ENCODE results near the gene GTF2F2.

GTF2F2 gene

DNA sequence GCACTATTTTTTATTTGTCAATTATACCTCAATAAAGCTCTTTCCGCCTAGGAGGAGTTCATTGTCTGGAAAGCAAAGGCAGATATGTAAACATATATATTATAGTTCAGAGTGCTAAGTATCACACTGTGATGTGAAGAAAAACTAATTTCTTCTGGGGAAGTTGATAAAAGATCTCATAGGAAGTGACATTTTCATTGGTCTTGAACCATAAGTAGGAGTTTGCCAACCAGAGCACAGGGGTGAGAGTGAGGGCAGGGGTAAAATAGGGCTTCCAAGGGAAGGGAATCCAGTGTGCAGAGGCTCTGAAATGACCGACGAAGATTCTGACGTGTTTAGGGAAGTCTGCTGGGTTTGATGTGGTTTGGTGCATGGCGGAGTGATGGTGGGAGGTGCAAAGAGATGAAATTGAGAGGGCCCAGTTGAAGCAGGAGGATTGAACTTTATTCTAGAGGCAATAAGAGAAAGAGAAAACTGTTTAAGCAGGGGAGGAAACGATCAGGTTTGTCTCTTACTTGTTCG, 780 bp upstream of the GTF2F2 start:
- TF ChIP-seq PAX5 (IDR thresholded peaks at IDR 0.05; ENCODE audit: insufficient read depth, low read length, severe bottlenecking) = no peak
- 0 out of 2 replicates have a peak, but pooled peaks have one; percentile 26 for TF ChIP-seq POLR2A (IDR thresholded peaks at IDR 0.05; ENCODE audit: low read depth, low read length)
- peak; percentile 81 for TF ChIP-seq SPI1 (IDR thresholded peaks at IDR 0.05; ENCODE audit: low read depth, low read length)
- TF ChIP-seq TAF1 (IDR thresholded peaks at IDR 0.05; ENCODE audit: low read depth, low read length) = 0 out of 2 replicates have a peak, but pooled peaks have one; percentile 27
- no peak for TF ChIP-seq POU2F2 (IDR thresholded peaks at IDR 0.05; ENCODE audit: low read depth, low read length)
- TF ChIP-seq POLR2AphosphoS5 (IDR thresholded peaks at IDR 0.05; ENCODE audit: low read depth, low read length) = peak; percentile 39; the same call in 1 of the 2 replicates
- FAIRE-seq (peak; percentile 54), DNase-seq (ENCODE audit: insufficient read length, low spot score) (no peak)

DNA sequence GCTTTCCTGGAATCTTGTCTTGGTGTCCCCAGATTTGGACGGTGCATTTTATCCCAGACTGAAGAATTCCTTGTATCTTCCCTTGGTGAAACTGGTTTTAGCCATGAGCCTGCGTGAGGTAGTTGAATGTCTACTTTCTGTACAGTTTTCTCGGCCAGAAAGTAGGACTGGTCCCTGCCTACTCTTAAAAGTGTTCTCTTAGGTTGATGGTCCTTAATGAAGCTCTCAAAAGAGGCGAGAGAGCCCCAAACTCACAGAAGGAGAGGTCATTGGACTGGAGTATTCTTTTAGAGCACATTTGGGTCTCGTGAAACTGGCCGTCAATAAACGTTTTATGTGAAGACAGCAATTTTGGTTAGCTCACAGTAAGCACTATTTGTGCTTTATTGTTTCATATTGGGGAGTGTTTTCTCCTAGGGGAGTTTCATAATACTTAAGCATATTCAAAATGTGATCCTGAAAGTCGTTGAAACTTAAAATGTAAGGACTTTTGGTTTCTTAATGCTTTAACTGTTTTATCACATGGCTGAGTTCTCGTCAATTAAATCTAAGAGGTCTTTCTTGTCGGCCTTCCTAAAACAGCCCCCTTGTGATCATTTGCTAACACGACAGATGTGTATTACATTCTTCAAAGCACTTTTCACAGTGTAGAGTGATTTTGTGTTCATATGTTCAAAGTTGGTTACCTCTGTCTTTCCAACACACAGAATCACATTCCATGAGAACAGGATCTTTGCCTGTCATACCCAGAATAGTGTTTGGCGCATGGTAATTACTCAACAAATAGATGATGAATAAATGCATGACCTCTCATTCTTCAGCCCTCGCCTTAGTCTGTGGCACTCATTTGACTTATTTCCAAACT, 889 bp downstream of the GTF2F2 start:
- peak; percentile 67 for FAIRE-seq
- TF ChIP-seq PAX5 (IDR thresholded peaks at IDR 0.05; ENCODE audit: insufficient read depth, low read length, severe bottlenecking) (no peak), SPI1 (IDR thresholded peaks at IDR 0.05; ENCODE audit: low read depth, low read length) (no peak), POU2F2 (IDR thresholded peaks at IDR 0.05; ENCODE audit: low read depth, low read length) (no peak), TAF1 (IDR thresholded peaks at IDR 0.05; ENCODE audit: low read depth, low read length) (no peak), POLR2A (IDR thresholded peaks at IDR 0.05; ENCODE audit: low read depth, low read length) (no peak), POLR2AphosphoS5 (IDR thresholded peaks at IDR 0.05; ENCODE audit: low read depth, low read length) (no peak)
- no peak for DNase-seq (ENCODE audit: insufficient read length, low spot score)

DNA sequence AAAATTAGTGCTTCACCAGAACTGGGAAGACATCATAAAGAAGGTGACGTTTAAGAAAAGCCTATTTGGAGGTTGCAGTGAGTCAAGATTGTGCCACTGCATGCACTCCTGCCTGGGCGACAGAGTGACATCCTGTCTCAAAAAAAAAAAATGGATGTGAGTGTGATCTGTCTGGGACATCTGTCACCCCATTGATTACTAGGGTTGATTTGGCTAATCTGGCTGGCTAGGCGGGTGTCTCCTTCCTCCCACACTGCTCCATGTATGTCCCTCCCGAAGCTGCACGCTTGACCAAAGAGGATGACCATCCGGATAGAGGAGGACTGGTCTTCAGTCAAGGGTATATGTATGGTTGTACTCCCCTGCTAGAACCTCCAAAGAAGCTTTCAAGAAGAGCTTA, 2.6 kb downstream of the GTF2F2 start:
- no peak for TF ChIP-seq TAF1 (IDR thresholded peaks at IDR 0.05; ENCODE audit: low read depth, low read length)
- TF ChIP-seq POLR2A (IDR thresholded peaks at IDR 0.05; ENCODE audit: low read depth, low read length) = no peak
- no peak for TF ChIP-seq POU2F2 (IDR thresholded peaks at IDR 0.05; ENCODE audit: low read depth, low read length)
- TF ChIP-seq PAX5 (IDR thresholded peaks at IDR 0.05; ENCODE audit: insufficient read depth, low read length, severe bottlenecking) = no peak
- no peak for TF ChIP-seq POLR2AphosphoS5 (IDR thresholded peaks at IDR 0.05; ENCODE audit: low read depth, low read length)
- no peak for TF ChIP-seq SPI1 (IDR thresholded peaks at IDR 0.05; ENCODE audit: low read depth, low read length)
- DNase-seq (ENCODE audit: insufficient read length, low spot score) (no peak), FAIRE-seq (no peak)

DNA sequence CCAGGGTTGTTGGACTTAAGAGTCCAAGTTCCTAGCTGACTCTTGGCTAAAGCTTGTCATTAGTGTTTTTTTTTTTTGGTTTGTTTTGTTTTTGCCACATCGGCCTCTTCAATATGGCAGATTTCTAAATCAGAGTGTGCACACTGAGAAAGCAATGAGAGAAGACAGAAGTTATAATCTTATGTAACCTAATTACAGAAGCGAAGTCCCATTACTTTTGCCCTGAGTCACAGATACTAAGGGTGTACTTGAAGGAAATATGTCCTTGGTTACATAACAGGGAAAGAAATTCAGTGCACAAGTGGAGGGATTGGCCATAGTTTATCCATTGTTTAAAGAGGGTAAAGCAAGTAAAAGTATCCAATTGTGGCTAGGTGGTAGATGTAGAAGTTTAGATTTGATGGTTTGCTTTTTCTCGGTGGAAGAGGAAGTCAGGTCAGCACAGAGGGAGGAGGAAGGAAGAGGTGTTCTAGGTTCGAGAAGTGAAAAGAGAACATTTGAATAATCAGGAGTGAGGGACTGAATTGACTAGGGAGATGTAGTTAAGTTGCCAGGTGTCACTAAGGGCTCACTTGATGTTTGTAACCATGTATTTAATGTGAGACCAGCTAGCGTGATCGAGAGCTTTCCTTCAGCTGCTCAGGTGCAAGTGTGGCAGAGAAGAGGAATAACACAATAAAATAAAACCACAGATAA, 12.2 kb downstream of the GTF2F2 start:
- TF ChIP-seq POU2F2 (IDR thresholded peaks at IDR 0.05; ENCODE audit: low read depth, low read length) (peak; percentile 17; the same call in 1 of the 2 replicates), TAF1 (IDR thresholded peaks at IDR 0.05; ENCODE audit: low read depth, low read length) (no peak), POLR2A (IDR thresholded peaks at IDR 0.05; ENCODE audit: low read depth, low read length) (no peak), POLR2AphosphoS5 (IDR thresholded peaks at IDR 0.05; ENCODE audit: low read depth, low read length) (no peak), PAX5 (IDR thresholded peaks at IDR 0.05; ENCODE audit: insufficient read depth, low read length, severe bottlenecking) (no peak), SPI1 (IDR thresholded peaks at IDR 0.05; ENCODE audit: low read depth, low read length) (peak; percentile 79)
- no peak for DNase-seq (ENCODE audit: insufficient read length, low spot score)
- FAIRE-seq = peak; percentile 75

DNA sequence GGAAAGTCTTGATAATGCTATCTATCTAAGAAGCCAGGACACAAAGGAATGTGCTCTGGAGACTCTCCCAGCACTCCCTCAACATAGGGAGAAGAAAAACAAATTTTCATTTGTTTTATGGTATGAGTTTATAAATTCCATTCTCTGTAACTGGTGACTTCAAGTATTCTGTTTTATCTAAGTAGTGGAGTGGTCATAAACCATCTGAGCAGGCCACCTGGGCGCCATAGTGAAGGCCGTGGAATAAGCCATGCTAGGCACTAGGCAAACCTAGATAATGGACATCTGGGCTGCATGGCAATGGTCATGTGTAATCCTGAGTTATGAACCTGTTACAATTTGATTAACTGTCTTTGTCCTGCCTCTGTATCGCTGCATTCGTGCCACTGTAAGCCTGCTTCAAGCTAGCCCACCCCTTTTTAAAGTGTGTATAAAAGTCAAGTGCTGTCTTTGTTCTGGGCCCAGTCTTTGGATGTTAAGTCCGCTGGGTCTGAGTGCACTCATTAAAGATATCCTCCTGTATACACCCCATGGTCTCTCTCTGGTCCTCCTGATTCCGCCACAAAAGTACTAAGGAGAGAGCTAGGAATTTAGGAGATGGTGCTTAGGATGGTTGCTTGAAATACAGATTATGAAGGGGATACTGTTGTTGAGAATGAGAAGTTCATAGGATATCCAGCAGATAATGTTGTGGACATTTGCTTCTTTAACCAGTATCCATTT, 13.2 kb downstream of the GTF2F2 start:
- no peak for TF ChIP-seq POLR2AphosphoS5 (IDR thresholded peaks at IDR 0.05; ENCODE audit: low read depth, low read length)
- TF ChIP-seq POU2F2 (IDR thresholded peaks at IDR 0.05; ENCODE audit: low read depth, low read length) = no peak
- no peak for TF ChIP-seq PAX5 (IDR thresholded peaks at IDR 0.05; ENCODE audit: insufficient read depth, low read length, severe bottlenecking)
- no peak for TF ChIP-seq SPI1 (IDR thresholded peaks at IDR 0.05; ENCODE audit: low read depth, low read length)
- TF ChIP-seq POLR2A (IDR thresholded peaks at IDR 0.05; ENCODE audit: low read depth, low read length) = no peak
- TF ChIP-seq TAF1 (IDR thresholded peaks at IDR 0.05; ENCODE audit: low read depth, low read length) = no peak
- no peak for DNase-seq (ENCODE audit: insufficient read length, low spot score)
- FAIRE-seq = peak; percentile 16

DNA sequence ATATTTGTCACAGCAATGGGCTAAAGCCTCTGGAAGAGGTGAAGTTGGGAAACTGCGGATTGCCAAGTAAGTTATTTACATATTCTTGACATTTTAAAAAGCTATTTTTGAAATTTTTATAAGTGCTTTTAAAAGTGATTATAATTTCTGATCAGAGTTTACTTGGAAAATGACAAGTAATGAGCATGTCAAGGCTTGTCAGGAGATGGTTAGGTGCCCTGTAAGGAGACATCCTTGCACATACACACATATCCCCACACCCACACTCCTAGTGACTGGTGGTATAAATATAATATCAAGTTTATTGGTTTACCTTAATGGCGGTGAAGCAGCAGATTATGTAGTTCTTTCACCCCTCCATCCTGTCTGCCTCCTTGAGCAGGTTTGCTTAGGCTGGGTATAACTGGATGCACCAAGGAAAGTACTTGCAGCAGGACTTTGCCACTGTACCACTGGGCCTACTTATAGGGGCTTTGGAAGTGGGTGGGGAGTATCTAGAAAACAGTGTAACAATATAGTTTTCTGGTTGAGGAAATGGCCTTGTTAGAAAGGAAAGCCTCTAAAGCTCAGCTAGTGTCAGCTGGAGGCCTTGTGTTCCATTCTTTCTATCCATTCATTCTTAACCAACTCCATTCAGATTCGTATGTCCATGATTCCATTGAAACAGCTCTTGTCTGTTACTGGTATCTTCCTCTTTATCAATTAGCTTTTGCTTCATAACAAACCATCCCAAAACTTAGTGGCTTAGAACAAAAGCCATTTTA, 16.6 kb downstream of the GTF2F2 start:
- no peak for FAIRE-seq
- no peak for TF ChIP-seq TAF1 (IDR thresholded peaks at IDR 0.05; ENCODE audit: low read depth, low read length)
- TF ChIP-seq POLR2AphosphoS5 (IDR thresholded peaks at IDR 0.05; ENCODE audit: low read depth, low read length) = no peak
- TF ChIP-seq PAX5 (IDR thresholded peaks at IDR 0.05; ENCODE audit: insufficient read depth, low read length, severe bottlenecking) = no peak
- no peak for TF ChIP-seq SPI1 (IDR thresholded peaks at IDR 0.05; ENCODE audit: low read depth, low read length)
- TF ChIP-seq POU2F2 (IDR thresholded peaks at IDR 0.05; ENCODE audit: low read depth, low read length) = no peak
- no peak for TF ChIP-seq POLR2A (IDR thresholded peaks at IDR 0.05; ENCODE audit: low read depth, low read length)
- DNase-seq (ENCODE audit: insufficient read length, low spot score) = no peak

DNA sequence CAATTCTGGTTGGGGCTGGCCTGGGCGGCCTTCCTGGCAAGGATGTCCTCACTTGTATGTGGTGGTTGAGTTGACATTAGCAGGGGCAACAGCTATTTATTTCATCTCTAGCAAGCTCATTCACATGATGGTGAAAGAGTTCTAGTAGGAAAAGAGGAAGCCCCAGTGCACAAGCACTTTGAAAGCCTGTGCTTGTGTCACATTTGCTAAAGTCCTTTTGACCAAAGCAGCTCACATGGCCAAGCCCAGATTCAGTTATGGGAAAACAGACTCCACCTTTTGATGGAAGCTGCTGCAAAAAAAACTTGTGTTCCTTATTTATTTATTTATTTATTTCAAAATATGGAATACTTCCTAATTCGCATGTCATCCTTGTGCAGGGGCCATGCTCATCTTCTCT, 17.2 kb downstream of the GTF2F2 start:
- no peak for DNase-seq (ENCODE audit: insufficient read length, low spot score)
- FAIRE-seq = no peak
- TF ChIP-seq POLR2A (IDR thresholded peaks at IDR 0.05; ENCODE audit: low read depth, low read length) (no peak), POU2F2 (IDR thresholded peaks at IDR 0.05; ENCODE audit: low read depth, low read length) (no peak), SPI1 (IDR thresholded peaks at IDR 0.05; ENCODE audit: low read depth, low read length) (peak; percentile 43)

DNA sequence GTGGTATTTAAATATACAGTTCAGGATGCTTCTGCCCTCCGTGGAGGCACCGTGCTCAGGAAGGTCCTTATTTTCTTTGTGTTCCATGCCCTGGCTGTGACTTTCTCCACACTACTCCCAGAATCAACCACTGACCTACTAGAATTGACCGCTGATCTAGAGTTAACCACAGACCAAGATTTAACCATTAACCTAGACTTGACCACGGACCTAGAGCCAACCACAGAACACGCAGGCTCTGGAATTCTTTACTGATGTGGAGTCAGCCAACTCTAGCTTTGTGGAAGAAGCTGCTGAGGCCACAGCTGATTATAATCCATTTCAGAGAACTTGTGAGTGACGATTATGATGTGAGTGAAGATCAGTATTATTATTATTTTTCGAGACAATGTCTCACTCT, 18.0 kb downstream of the GTF2F2 start:
- FAIRE-seq (no peak), DNase-seq (ENCODE audit: insufficient read length, low spot score) (no peak)
- no peak for TF ChIP-seq SPI1 (IDR thresholded peaks at IDR 0.05; ENCODE audit: low read depth, low read length)
